Inferior parietal cortex (tissue), 1 donor: Measurements from ENCODE around the gene ANKRD29.

ENCODE experiments used
- DNase-seq: peaks from one replicate; pipeline ENCODE4 v3.0.0-alpha.2; 2016; ENCODE audit errors: extremely low spot score

Gene ANKRD29

GRCh38 chr18:23662309-23663263 is at the start of gene ANKRD29:
ANKRD29 (minus strand) TSS chr18:23662911; CDS start chr18:23662730, 181 bp downstream.
- no peak for DNase-seq

DNA sequence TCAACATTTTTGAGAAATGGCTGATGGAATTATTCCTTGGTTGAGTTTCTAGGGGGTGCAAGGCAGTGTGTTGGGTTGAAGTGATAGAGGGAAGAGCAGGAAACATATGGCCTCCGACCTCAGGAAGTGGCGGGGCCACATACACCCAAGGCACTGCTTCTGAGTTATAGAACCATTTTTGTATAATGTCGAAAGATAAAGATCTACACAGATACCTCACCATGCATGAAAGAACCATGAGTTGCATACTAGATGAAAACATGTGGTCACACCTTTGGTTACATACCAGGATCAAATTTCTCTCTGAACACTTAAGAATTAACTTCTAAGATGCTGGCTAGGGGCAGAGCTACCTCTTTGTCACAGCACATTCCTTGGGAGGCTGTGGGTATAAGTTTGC is 49.7 kb upstream of the ANKRD29 start:
- DNase-seq, result no peak

DNA sequence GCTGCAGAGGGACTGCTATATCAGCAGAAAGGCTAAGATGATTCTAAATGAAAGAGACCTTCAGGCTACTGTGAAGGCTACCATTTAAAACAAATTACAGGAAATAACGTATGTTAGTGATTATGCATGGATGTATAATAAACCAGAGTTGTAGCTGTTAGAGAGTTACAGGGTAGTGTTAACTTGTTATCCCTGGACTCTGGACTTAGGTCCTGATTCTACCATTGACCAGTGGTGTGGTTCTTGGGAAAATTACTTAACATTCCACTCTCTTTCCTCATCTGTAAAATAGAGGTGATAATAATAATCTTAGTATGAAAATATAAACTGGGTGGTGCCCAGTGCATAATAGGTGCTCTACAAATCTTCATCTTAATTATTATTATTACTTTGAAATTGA is 48.7 kb upstream of the ANKRD29 start:
- no peak for DNase-seq

GRCh38 chr18:23710946-23711345 is 48.2 kb upstream of the ANKRD29 start:
- no peak for DNase-seq

DNA sequence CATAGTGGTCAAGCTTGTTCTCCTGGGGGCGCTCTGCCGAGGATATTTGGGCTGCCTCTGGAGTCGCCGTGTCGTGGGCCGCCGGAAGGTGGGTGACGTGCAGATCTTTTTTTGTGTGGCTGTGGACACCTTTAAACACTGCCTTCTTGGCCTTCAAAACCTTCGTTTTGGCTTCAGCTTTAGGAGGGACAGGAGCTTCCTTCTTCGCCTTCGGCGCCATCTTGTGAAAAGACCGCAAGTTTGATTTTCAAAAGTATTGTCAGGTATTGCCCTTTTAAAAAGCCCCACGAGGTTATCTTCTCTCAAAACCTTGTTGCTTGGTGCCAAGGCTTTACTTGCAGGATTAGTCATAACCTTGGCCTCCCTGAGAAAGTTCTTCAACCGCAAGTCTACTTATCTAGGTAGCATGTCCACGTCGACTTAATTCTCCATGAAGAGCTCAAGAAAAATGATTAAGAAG is 47.4 kb upstream of the ANKRD29 start:
- DNase-seq, result peak; percentile 28

GRCh38 chr18:23706971-23707640 is 44.4 kb upstream of the ANKRD29 start:
- DNase-seq, result no peak

GRCh38 chr18:23704806-23705205 is 42.1 kb upstream of the ANKRD29 start:
- DNase-seq, result no peak

DNA sequence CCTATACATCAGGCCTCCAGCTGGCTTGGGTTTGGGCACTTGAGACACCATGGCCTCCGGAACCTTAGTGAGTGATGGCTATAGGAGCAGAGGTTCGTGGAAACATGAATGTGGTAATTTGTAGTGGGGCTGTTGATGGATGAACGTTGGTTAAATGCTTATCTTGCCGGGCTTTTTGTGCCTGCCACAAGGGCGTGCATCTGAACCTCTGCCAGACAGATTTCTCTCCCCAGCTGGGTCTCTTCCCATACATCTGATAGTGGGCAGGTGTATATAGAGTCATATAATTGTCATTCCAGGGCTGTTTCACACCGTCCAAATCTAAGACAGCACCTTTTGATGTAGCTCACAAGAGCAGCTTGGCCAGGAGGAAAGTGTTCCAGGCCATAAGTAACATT is 41.3 kb upstream of the ANKRD29 start:
- no peak for DNase-seq

DNA sequence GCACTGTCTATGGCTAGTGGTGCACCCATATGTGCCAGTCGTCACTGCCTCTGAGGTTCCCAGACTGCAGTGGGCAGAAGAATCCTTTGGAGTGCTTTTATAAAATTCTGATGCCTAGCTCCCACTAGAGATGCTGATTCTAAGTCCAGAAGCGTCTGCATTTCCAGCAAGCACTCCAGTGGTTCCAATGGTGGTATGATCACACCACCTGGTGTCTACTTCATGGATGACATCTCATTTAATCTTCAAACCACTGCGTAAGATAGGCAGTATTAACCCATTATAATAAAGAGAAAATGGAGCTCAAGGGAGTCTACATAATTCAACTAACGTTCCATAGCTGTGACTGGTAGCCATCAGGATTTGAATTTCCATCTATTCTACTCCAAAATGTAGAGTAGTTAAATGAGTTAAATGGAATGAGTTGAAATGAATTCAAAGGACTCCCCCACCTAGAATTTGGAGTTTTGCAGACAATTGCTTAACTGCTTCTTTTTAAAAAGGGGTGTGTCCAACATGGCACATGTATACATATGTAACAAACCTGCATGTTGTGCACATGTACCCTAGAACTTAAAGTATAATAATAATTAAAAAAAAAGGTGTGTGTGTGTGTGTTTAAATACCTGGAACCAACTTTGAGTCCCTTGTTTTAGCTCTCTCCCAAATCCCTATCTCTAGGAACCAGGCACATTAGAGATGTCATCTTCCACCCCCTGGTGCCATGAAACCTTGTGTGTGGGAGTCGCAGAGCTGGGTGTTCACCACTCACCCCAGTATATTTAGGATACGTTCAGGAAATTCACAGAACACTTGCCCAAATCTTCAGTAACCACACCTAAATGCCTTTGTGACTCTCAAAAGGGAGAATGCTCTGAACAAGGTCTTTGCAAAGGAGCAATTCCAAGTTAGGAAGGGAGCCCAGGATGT is 40.6 kb upstream of the ANKRD29 start:
- peak; percentile 48 for DNase-seq

DNA sequence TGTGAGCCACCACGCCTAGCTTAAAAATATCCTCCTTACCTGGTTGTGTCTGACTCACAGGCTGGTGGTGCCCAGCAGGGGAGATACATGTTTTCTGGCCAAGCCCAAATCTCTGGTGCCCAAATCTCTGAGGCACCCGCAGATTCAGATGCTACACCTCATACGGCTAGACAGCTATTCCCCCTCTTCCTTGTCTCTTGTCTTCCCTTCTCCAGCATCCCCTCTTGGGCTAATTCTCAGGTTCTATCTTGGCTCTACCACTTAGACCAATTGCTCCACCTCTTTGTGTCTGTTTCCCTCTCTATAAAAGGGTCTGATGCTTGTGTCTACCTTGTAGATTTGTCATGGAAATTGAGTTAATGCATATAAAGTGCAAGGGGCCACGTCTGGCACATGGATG is 39.9 kb upstream of the ANKRD29 start:
- no peak for DNase-seq

GRCh38 chr18:23701544-23702064 is 38.9 kb upstream of the ANKRD29 start:
- no peak for DNase-seq

DNA sequence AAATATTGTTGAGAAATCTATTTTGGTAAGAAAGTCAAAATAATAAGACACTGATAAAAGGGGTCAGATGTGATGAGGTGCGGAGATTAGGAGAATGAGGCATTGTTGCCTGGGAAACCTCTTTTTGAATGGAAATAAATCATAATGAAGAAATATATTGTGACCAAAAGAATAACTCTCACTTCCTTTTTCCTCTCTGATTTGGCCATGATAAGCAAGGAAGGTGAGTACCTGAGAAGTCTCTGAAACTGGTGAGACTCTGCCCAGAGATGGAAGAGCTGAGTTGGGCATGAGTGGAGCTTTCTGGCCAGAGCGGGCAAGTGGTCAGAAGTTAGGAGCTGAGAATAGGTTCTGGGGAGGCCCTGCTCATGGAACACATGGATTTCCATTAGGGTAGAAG is 38.3 kb upstream of the ANKRD29 start:
- no peak for DNase-seq

DNA sequence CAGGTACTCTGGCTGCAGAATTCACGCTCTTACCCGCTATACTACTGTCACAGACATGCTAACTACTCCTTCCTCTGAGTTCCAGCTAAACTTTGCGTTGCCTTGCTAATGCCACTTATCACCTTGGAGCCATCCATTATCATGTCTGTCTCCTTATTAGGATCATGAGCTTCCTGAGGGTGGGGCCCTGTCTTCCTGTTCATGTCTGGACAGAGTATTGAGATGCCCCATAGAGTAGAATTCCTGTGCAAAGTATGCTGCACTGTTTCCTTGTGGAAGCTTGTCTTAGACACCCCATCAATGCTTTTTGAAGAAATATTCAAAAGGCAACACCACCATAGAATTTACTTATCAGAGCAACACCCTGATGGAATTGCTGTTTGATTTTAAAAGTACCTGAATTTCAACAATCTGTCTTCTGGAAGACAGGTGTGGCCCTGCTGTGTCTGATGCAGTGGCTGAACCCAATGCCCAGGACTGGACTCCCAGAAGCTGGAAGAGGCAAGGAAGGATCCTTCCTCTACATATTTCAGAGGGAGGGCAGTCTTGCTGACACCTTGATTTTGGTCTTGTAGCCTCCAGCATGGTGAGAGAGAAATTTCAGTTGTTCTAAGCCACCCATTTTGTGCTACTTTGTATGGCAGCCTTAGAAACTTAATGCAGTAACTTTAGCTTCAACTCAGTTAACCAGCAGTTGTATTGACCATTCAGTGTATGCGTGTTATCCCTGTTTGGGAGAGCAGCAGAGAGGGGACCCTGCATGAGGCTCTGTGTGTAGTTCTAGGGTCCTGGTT is 32.1 kb upstream of the ANKRD29 start:
- DNase-seq, result no peak

- DNase-seq, result no peak
Measured at GRCh38 chr18:23693846-23694245, 31.1 kb upstream of the ANKRD29 start.

DNA sequence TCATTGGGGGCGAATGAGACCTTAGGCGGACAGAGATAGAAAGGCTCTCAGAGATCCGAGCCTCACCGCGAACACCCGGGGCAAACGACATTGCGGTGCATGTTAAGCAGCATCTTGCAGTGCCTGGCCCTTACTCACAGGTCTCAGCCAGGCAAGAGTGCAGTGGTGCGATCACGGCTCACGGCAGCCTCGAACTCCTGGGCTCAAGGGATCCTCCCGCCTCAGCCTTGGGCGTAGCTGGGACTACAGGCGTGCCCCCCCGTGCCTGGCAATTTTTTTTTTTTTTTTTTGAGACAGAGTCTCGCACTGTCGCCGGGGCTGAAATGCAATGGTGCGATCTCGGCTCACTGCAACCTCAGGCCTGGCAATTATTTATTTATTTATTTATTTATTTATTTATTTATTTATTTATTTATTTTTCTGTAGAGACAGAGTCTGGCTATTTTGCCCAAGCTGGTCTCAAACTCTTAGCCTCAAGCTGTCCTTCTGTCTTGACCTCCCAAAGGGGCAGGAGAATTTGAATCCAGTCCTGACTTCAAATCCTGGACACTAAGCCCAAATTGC is 27.9 kb upstream of the ANKRD29 start:
- DNase-seq, result no peak

- no peak for DNase-seq
Measured at GRCh38 chr18:23689616-23690504, 27.1 kb upstream of the ANKRD29 start.

- peak; percentile 11 for DNase-seq
Measured at GRCh38 chr18:23689031-23689615, 26.4 kb upstream of the ANKRD29 start, which contains the start of gene LAMA3. LAMA3 (plus strand) TSS chr18:23689453; CDS start chr18:23689684, 231 bp downstream.

- DNase-seq, result no peak
Measured at GRCh38 chr18:23688528-23688927, 25.8 kb upstream of the ANKRD29 start.
